GM18499 (cell line): ENCODE data around the gene GPRASP2.
A peak's percentile ranks its signal among the peaks of the same experiment; 100 is the strongest.
"Not testable (repeated sequence)": the region's sequence is repeated elsewhere in the genome, so short reads cannot be mapped to it uniquely, and the experiment has no call there.

Source experiments
- ATAC-seq: cut with Tn5 transposase; IDR thresholded peaks from one replicate; pipeline ENCODE4 v1.9.1; 2021; ENCODE audit warnings: moderate number of reproducible peaks; ENCODE audit not compliant: insufficient read depth, unreplicated experiment

The GPRASP2 gene

GRCh38 chrX:102712216-102712966 is at the start of gene GPRASP2:
TSS of gene GPRASP2 (plus strand) at chrX:102712448. CDS start at chrX:102714870, 2,422 bp downstream.
- no peak for ATAC-seq

- ATAC-seq: not testable (repeated sequence)
Observed at GRCh38 chrX:102663820-102664219, 48.4 kb upstream of the GPRASP2 start.

GRCh38 chrX:102667034-102667433 is 45.2 kb upstream of the GPRASP2 start:
- not testable (repeated sequence) for ATAC-seq

GRCh38 chrX:102669526-102669925 is 42.7 kb upstream of the GPRASP2 start:
- no peak for ATAC-seq

GRCh38 chrX:102672856-102673255 is 39.4 kb upstream of the GPRASP2 start:
- no peak for ATAC-seq

- ATAC-seq: not testable (repeated sequence)
Observed at GRCh38 chrX:102677479-102677878, 34.8 kb upstream of the GPRASP2 start.

- no peak for ATAC-seq
Observed at GRCh38 chrX:102684772-102685520, 27.3 kb upstream of the GPRASP2 start.

- ATAC-seq: no peak
Observed at GRCh38 chrX:102694749-102695148, 17.5 kb upstream of the GPRASP2 start.

GRCh38 chrX:102696306-102696705 is 15.9 kb upstream of the GPRASP2 start:
- ATAC-seq: no peak

GRCh38 chrX:102697494-102697893 is 14.8 kb upstream of the GPRASP2 start:
- ATAC-seq: no peak

- ATAC-seq: no peak
Observed at GRCh38 chrX:102708900-102709299, 3.3 kb upstream of the GPRASP2 start.

- ATAC-seq: no peak
Observed at GRCh38 chrX:102711872-102712215, 404 bp upstream of the GPRASP2 start.

- no peak for ATAC-seq
Observed at GRCh38 chrX:102712981-102713625, 855 bp downstream of the GPRASP2 start.

GRCh38 chrX:102714994-102715393 is 2.7 kb downstream of the GPRASP2 start:
- ATAC-seq: no peak

GRCh38 chrX:102715967-102716366 is 3.7 kb downstream of the GPRASP2 start:
- ATAC-seq: no peak

GRCh38 chrX:102720237-102721168 is 8.3 kb downstream of the GPRASP2 start, which contains the start of gene GPRASP3:
TSS of gene GPRASP3 (plus strand) at chrX:102720743. CDS start at chrX:102748996, 28,253 bp downstream.
- ATAC-seq: peak; percentile 84

GRCh38 chrX:102721169-102721506 is 8.9 kb downstream of the GPRASP2 start:
- not testable (repeated sequence) for ATAC-seq

- ATAC-seq: no peak
Observed at GRCh38 chrX:102723456-102723855, 11.2 kb downstream of the GPRASP2 start.

GRCh38 chrX:102727761-102728160 is 15.5 kb downstream of the GPRASP2 start:
- ATAC-seq: no peak

GRCh38 chrX:102728646-102729045 is 16.4 kb downstream of the GPRASP2 start:
- ATAC-seq: no peak
